ENCODE measurements around the gene NEFH. TPM values are rescaled to one million over a fixed set of nuclear protein-coding genes. Genes with fewer than 3 reads are reported as not detected.

The NEFH gene
- polyA plus RNA-seq, 3 donors, result 9.9 to 12.2 (median 11.7) TPM

- no peak for DNase-seq (ENCODE audit: low read depth in 3 of 3, low spot score in 2 of 3)
Measured at GRCh38 chr22:29459773-29460172, 20.2 kb upstream of the NEFH start.

DNA sequence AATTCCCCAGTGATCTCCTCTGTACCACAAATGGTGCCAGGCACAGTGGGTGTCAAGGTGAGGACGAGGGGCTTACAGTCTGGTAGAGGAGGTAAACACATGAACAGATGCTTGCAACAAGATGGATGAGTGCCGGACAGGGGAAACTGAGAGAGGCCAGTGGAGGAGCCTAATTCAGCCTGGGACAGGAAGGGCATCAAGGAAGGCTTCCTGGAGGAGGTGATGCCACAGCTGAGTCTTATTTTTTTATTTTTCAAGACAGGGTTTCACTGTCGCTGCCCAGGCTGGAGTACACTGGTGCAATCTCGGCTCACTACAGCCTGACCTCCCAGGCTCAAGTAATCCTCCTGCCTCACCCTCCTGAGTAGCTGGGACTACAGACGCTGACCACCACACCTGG, 18.8 kb upstream of the NEFH start:
- DNase-seq (ENCODE audit: low read depth in 3 of 3, low spot score in 2 of 3), result no peak

DNA sequence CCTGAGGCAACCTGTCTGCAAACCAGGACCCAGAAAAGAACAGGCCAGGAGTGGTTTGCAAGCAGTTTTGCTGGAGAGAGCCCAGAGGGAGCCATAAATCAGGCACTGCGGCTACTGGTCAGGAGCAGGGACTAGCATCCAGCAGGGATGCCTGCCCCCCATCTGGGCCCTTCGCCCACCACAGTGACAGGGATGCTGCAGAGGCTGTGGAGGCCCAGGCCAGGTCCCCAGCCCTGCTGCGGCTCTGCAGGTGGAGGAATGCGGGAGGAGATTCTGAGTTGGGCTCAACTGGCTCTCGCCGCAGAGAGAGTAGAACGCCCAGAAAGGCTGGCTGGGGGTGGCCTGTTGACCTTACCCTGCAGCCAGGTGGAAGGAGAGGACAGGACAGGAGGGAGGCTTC, 16.4 kb upstream of the NEFH start:
- DNase-seq (ENCODE audit: low read depth in 3 of 3, low spot score in 2 of 3), result no peak

DNA sequence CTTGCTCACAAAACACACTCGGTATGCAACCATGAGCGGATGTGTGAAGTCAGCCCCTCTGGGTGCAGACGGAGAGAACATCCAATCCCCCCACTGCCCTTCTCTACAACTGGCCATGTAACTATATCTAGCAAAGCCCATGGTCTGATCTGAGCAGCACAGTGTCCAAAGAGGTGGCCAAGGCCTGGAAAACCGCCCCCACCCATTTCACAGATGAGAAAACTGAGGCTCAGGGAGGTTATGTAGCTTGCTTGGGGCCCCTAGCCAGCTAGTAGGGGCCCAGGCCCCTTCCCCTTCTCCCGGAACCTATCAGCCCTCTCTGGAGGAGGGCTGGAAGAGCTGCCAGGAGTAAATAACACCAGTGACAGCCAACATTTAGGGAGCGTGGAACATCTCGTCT, 15.4 kb upstream of the NEFH start:
- DNase-seq (ENCODE audit: low read depth in 3 of 3, low spot score in 2 of 3), result no peak

DNA sequence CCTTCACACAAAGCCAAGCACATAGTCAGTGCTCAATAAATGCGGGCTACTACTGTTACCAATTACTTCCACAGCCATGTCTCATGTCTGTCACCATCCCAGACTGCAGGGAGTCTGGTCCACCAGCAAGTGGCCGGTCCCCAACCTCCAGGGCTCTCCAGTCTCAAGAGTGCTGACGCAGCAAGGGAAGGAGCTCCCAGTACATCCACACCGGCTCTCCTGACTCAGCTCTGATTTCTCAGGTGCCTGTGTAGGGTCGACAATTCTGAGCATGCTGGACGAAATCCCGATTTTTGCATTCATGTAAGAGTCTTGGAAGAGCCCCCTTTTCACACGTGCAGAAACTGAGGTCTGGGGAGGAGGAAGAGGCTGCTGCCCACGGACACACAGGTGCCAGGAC, 10.3 kb upstream of the NEFH start:
- no peak for DNase-seq (ENCODE audit: low read depth in 3 of 3, low spot score in 2 of 3)

DNA sequence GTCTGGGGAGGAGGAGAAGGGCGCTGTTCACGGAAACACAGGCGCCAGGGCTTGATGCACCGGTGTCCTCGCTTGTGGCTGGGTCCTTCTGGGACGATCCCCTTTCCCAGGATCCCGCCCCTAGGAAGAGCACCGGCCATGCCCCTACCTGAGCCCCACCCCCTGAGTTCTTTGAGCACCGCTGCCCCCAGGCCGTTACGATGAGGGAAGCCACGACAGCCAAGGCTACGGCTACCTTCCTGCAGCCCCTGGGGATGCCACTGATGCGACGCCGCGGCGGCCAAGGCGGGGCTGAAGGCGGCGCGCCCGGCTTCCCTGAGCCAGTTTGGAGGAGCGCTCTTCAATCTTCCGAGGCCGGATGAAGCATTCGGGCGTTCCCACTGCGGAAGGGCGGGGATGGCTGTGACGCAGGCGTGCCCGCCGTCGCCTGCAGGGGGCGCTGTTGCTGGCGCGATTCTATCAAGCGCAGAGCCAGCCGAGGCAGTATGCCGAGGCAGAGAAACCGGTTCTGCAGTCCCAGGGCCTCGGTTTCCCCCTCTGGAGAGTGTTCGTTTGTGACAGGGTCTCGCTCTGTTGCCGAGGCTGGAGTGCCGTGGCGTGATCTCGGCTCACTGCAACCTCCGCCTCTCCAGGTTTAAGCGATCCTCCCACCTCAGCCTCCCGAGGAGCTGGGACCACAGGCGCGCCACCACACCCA, 9.7 kb upstream of the NEFH start:
- peak in 1 of 3 donors; percentile 45 for DNase-seq (ENCODE audit: low read depth in 3 of 3, low spot score in 2 of 3)

- DNase-seq (ENCODE audit: low read depth in 3 of 3, low spot score in 2 of 3), result no peak
Measured at GRCh38 chr22:29473001-29473400, 7.0 kb upstream of the NEFH start.

DNA sequence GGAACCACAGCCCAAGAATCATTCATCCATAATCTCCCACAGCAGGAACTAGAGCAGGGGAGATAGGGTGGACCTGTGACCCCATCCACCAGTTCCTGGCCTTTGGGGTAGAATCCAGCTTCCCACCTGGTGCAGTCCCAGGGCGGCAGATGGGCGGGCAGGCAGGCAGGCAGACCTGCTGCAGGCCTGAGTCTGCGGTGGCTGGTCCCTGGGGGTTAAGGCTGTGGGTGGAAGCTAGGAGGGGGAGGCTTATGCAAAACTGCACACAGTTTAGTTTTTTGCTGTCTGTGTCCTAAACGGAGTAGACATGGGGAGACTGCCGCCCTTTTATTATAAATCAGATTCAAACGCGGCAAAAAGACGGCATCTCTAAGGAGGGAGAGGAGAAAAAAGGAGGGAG, 4.5 kb upstream of the NEFH start:
- no peak for DNase-seq (ENCODE audit: low read depth in 3 of 3, low spot score in 2 of 3)

DNA sequence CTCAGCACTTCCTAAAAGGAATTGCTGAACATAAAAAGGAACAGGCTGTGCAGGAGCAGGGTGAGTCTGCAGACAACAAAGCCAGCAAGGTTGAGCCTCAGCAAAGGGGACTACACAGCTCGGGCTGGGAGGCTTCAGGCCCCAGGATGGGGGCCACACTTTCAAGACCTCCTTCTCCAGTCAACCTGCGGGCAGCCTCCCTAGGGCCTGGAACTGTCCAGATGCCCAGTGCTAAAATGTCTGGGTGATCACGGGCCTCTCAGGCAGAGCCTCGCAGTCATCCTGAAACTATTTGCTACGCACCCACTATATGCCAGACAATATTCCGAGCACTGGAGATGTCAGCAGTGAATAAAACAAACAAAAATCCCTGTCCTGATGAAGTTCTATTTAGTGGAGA, 3.9 kb upstream of the NEFH start:
- no peak for DNase-seq (ENCODE audit: low read depth in 3 of 3, low spot score in 2 of 3)

- DNase-seq (ENCODE audit: low read depth in 3 of 3, low spot score in 2 of 3), result no peak
Measured at GRCh38 chr22:29477723-29478318, 2.2 kb upstream of the NEFH start.

GRCh38 chr22:29478326-29479276, 1.4 kb upstream of the NEFH start:
- no peak for DNase-seq (ENCODE audit: low read depth in 3 of 3, low spot score in 2 of 3)

GRCh38 chr22:29480262-29480511, 169 bp downstream of the NEFH start:
- no peak for DNase-seq (ENCODE audit: low read depth in 3 of 3, low spot score in 2 of 3)

GRCh38 chr22:29480512-29481264, 670 bp downstream of the NEFH start:
- no peak for DNase-seq (ENCODE audit: low read depth in 3 of 3, low spot score in 2 of 3)

- DNase-seq (ENCODE audit: low read depth in 3 of 3, low spot score in 2 of 3), result no peak
Measured at GRCh38 chr22:29481265-29482000, 1.4 kb downstream of the NEFH start.

GRCh38 chr22:29482253-29482652, 2.2 kb downstream of the NEFH start:
- DNase-seq (ENCODE audit: low read depth in 3 of 3, low spot score in 2 of 3), result no peak

DNA sequence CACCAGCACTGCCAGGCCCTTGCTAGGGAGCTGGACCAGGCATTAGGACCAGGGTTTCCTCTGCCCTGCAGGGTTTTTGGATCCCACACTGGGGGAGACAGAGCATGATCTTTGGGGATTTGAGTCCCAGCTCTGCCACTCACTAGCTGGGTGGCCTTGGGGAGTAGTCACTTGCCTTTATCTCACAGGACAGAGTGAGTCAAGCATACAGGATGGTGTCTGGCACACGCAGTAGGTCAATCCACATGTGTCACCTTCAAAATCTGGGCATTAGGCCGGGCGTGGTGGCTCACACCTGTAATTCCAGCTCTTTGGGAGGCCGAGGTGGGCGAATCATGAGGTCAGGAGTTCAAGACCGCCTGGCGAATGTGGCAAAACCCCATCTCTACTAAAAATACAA, 2.7 kb downstream of the NEFH start:
- DNase-seq (ENCODE audit: low read depth in 3 of 3, low spot score in 2 of 3), result no peak

- no peak for DNase-seq (ENCODE audit: low read depth in 3 of 3, low spot score in 2 of 3)
Measured at GRCh38 chr22:29483254-29483653, 3.2 kb downstream of the NEFH start.

GRCh38 chr22:29484642-29485041, 4.6 kb downstream of the NEFH start:
- no peak for DNase-seq (ENCODE audit: low read depth in 3 of 3, low spot score in 2 of 3)

DNA sequence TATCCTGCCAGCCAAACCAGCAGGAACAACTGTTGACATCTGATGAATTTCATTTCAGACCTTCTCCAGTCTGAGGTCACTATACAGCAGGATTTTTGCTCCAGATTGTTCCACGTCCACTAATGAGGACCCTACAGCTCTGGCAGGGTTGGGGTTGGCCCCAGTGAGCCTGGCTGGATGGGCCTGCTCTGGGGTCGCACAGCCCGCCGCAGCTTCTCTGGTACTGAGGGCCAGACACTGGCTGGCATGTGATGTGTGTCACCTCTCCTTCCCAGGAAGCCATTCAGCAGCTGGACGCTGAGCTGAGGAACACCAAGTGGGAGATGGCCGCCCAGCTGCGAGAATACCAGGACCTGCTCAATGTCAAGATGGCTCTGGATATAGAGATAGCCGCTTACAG, 5.4 kb downstream of the NEFH start:
- no peak for DNase-seq (ENCODE audit: low read depth in 3 of 3, low spot score in 2 of 3)

GRCh38 chr22:29487426-29487986, 7.5 kb downstream of the NEFH start:
- no peak for DNase-seq (ENCODE audit: low read depth in 3 of 3, low spot score in 2 of 3)

All from right renal cortex interstitium (tissue), 3 donors.